HFFc6 (cell line): ENCODE data around the gene FAM110D. TPM values are rescaled to one million over a fixed set of nuclear protein-coding genes. Genes with fewer than 3 reads are reported as not detected.

ENCODE experiments used
- DNase-seq: peaks from one replicate; pipeline ENCODE4 v3.0.0-alpha.2; 2018
- H3K27ac Mint-ChIP-seq: 2 replicates; pipeline ENCODE4 v1.8.0; 2020; ENCODE audit warnings: mild to moderate bottlenecking, mixed read lengths
- H3K27me3 Mint-ChIP-seq: 2 replicates; pipeline ENCODE4 v1.8.0; 2021; ENCODE audit warnings: mild to moderate bottlenecking, moderate library complexity, mixed read lengths; ENCODE audit not compliant: insufficient read depth
- H3K36me3 Mint-ChIP-seq: 2 replicates; pipeline ENCODE4 v1.8.0; 2021; ENCODE audit warnings: low read depth, mixed read lengths
- H3K4me1 Mint-ChIP-seq: 2 replicates; pipeline ENCODE4 v1.8.0; 2020; ENCODE audit warnings: low read depth, mixed read lengths
- H3K4me3 Mint-ChIP-seq: 2 replicates; pipeline ENCODE4 v1.8.0; 2020; ENCODE audit warnings: mild to moderate bottlenecking, moderate library complexity, mixed read lengths
- H3K9me3 Mint-ChIP-seq: 2 replicates; pipeline ENCODE4 v1.8.0; 2020; ENCODE audit warnings: mild to moderate bottlenecking, mixed read lengths
- total RNA-seq, 6 experiments: library from RNA; stranded (reverse); fragmentation: NEBNext Ultra II Directional; extraction: Animal tissue kit (Norgen Biotek cat#: 25700); gene quantifications; 2 replicates in 1 of 6; 3 replicates in 5 of 6; pipeline ENCODE4 v1.2.3, GENCODE V29; 2021
- TF ChIP-seq, protein P1 (sequence below): fragments of 200-600 bp; sonication (generic); IDR thresholded peaks from 2 replicates; pipeline ENCODE4 v1.5.0; 2021; ENCODE audit warnings: antibody characterized with exemption, mild to moderate bottlenecking

Gene FAM110D
- total RNA-seq, 6 experiments from 2014 or later: not detected

DNA sequence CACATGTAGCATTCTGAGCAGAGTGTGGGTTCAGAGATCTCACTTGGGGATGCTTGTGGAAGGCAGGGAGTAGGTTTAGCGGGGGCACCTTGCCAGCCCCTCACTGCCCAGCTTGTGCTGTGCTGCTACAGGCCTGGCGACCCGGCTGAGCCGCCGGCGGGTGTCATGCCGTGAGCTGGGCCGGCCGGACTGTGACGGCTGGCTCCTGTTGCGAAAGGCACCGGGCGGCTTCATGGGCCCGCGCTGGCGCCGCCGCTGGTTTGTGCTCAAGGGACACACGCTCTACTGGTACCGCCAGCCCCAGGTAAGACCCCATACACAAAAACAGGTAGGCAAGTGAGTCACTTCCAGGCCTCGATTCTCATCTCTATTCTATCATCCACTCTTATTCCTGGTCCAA is 26.0 kb downstream of the FAM110D start:
- TF ChIP-seq, protein P1, sequence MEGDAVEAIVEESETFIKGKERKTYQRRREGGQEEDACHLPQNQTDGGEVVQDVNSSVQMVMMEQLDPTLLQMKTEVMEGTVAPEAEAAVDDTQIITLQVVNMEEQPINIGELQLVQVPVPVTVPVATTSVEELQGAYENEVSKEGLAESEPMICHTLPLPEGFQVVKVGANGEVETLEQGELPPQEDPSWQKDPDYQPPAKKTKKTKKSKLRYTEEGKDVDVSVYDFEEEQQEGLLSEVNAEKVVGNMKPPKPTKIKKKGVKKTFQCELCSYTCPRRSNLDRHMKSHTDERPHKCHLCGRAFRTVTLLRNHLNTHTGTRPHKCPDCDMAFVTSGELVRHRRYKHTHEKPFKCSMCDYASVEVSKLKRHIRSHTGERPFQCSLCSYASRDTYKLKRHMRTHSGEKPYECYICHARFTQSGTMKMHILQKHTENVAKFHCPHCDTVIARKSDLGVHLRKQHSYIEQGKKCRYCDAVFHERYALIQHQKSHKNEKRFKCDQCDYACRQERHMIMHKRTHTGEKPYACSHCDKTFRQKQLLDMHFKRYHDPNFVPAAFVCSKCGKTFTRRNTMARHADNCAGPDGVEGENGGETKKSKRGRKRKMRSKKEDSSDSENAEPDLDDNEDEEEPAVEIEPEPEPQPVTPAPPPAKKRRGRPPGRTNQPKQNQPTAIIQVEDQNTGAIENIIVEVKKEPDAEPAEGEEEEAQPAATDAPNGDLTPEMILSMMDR: no peak
- Mint-ChIP-seq H3K4me3 (no peak overlapping the region), H3K27me3 (peaks cover 16% of the 10 kb centered on the region), H3K9me3 (no peaks in the 10 kb centered on the region), H3K27ac (no peak overlapping the region), H3K36me3 (no peaks in the 10 kb centered on the region), H3K4me1 (no peaks in the 10 kb centered on the region)
- DNase-seq: no peak

- H3K9me3 Mint-ChIP-seq: no peaks in the 10 kb centered on the region
- H3K36me3 Mint-ChIP-seq: no peaks in the 10 kb centered on the region
- H3K4me3 Mint-ChIP-seq: no peak overlapping the region
Observed at GRCh38 chr1:26187882-26188281, 29.0 kb downstream of the FAM110D start.

DNA sequence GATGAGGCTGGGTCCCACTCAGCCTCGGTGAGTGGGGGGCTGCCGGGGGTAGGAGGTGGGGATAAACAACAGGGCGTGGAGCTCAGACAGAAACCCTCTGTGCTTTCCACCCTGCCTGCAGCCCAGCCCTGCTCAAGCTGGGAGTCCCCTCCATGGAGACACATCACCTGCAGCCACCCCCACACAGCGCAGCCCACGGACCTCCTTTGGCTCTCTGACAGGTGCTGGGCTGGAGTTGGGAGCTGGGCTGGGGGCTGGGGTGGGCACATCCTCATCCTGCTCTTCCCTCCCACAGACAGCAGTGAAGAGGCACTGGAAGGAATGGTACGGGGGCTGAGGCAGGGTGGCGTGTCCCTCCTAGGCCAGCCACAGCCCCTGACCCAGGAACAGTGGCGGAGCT is 29.6 kb downstream of the FAM110D start:
- Mint-ChIP-seq H3K27me3 (peaks cover 23% of the 10 kb centered on the region), H3K9me3 (no peaks in the 10 kb centered on the region), H3K36me3 (no peaks in the 10 kb centered on the region), H3K27ac (no peak overlapping the region), H3K4me1 (no peaks in the 10 kb centered on the region), H3K4me3 (no peak overlapping the region)
- TF ChIP-seq, protein P1: no peak
- no peak for DNase-seq

More at GRCh38 chr1:26187882-26188281, 29.0 kb downstream of the FAM110D start:
- Mint-ChIP-seq H3K27ac (no peak overlapping the region), H3K27me3 (peaks cover 20% of the 10 kb centered on the region), H3K4me1 (no peaks in the 10 kb centered on the region)
- TF ChIP-seq, protein P1: no peak
- no peak for DNase-seq

DNA sequence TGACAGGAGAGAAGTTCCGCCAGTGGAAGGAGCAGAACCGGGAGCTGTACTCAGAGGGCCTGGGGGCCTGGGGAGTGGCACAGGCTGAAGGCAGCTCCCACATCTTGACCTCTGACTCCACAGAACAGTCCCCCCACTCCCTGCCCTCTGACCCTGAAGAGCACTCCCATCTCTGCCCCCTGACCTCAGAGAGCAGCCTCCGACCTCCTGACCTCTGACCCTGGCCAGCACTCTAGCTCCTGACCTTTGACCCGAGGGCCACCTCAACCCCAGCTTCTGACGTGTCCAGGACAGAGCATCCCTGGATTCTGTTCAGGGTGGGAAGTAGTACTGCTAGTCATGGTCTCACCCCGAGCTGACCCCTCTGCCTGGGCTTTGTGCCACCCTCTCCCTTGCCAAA is 30.5 kb downstream of the FAM110D start:
- H3K36me3 Mint-ChIP-seq: no peaks in the 10 kb centered on the region
- no peak for DNase-seq
- H3K27me3 Mint-ChIP-seq: peaks cover 26% of the 10 kb centered on the region
- H3K9me3 Mint-ChIP-seq: no peaks in the 10 kb centered on the region
- TF ChIP-seq, protein P1: no peak
- no peaks in the 10 kb centered on the region for H3K4me1 Mint-ChIP-seq
- no peak overlapping the region for H3K4me3 Mint-ChIP-seq
- no peak overlapping the region for H3K27ac Mint-ChIP-seq

GRCh38 chr1:26189751-26190275 is 30.9 kb downstream of the FAM110D start:
- DNase-seq: no peak
- H3K27ac Mint-ChIP-seq: no peak overlapping the region

More at GRCh38 chr1:26189751-26190275, 30.9 kb downstream of the FAM110D start:
- H3K27me3 Mint-ChIP-seq: peaks cover 30% of the 10 kb centered on the region
- no peaks in the 10 kb centered on the region for H3K36me3 Mint-ChIP-seq
- no peak overlapping the region for H3K4me3 Mint-ChIP-seq
- no peaks in the 10 kb centered on the region for H3K4me1 Mint-ChIP-seq
- H3K9me3 Mint-ChIP-seq: no peaks in the 10 kb centered on the region
- TF ChIP-seq, protein P1: no peak
